Osteocyte (in vitro differentiated cells): ENCODE data around the gene AOPEP. TPM values are rescaled to one million over a fixed set of nuclear protein-coding genes. Genes with fewer than 3 reads are reported as not detected.

Experiments
- DNase-seq: peaks from one replicate; pipeline ENCODE4 v3.0.0; 2021; ENCODE audit warnings: mixed read lengths; ENCODE audit not compliant: unreplicated experiment; ENCODE audit errors: extremely low spot score
- H3K27ac Mint-ChIP-seq: one replicate; pipeline ENCODE4 v1.8.0; 2021; ENCODE audit warnings: mild to moderate bottlenecking, mixed read lengths; ENCODE audit not compliant: unreplicated experiment
- H3K27me3 Mint-ChIP-seq: one replicate; pipeline ENCODE4 v1.8.0; 2021; ENCODE audit warnings: mixed read lengths; ENCODE audit not compliant: unreplicated experiment
- H3K36me3 Mint-ChIP-seq: one replicate; pipeline ENCODE4 v1.8.0; 2021; ENCODE audit warnings: mixed read lengths; ENCODE audit not compliant: unreplicated experiment
- H3K4me1 Mint-ChIP-seq: one replicate; pipeline ENCODE4 v1.8.0; 2021; ENCODE audit warnings: mixed read lengths; ENCODE audit not compliant: unreplicated experiment
- H3K4me3 Mint-ChIP-seq: one replicate; pipeline ENCODE4 v1.8.0; 2021; ENCODE audit warnings: mild to moderate bottlenecking, moderate library complexity, mixed read lengths; ENCODE audit not compliant: unreplicated experiment
- H3K9me3 Mint-ChIP-seq: one replicate; pipeline ENCODE4 v1.8.0; 2021; ENCODE audit warnings: mixed read lengths; ENCODE audit not compliant: unreplicated experiment
- total RNA-seq: library from RNA; stranded (reverse); gene quantifications from 2 replicates; pipeline ENCODE4 v1.2.1, GENCODE V29; 2021
- TF ChIP-seq, protein P1 (sequence below): fragments of 200-600 bp; sonication (generic); IDR thresholded peaks from 2 replicates; pipeline ENCODE4 v1.5.0; 2021; ENCODE audit warnings: antibody characterized with exemption, mild to moderate bottlenecking, moderate library complexity

Gene AOPEP
- total RNA-seq, 1 donor from 2014 or later, result 108 TPM

DNA sequence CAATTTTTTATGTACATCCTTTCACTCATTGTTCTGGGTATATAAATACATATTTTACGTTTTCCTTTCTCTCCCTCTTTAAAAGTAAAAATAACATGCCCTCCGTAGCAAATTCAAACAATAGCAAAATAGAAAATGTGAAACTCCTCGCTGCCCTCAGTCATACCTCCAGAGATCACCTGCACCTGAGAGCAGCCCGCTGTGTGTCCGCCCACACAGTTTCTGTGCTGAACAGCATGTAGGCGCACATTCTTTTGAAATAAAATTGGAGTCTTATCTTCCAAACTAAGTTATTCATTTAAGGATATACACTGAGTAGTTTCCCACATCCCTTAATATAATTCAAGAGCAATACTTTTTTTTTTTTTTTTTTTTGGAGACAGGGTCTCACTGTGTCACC lies 255.7 kb downstream of the AOPEP start:
- Mint-ChIP-seq H3K36me3 (peaks cover 15% of the 10 kb centered on the region), H3K4me3 (no peak overlapping the region), H3K4me1 (peaks cover 28% of the 10 kb centered on the region), H3K27me3 (no peaks in the 10 kb centered on the region), H3K9me3 (no peaks in the 10 kb centered on the region), H3K27ac (no peak overlapping the region)
- TF ChIP-seq, protein P1, sequence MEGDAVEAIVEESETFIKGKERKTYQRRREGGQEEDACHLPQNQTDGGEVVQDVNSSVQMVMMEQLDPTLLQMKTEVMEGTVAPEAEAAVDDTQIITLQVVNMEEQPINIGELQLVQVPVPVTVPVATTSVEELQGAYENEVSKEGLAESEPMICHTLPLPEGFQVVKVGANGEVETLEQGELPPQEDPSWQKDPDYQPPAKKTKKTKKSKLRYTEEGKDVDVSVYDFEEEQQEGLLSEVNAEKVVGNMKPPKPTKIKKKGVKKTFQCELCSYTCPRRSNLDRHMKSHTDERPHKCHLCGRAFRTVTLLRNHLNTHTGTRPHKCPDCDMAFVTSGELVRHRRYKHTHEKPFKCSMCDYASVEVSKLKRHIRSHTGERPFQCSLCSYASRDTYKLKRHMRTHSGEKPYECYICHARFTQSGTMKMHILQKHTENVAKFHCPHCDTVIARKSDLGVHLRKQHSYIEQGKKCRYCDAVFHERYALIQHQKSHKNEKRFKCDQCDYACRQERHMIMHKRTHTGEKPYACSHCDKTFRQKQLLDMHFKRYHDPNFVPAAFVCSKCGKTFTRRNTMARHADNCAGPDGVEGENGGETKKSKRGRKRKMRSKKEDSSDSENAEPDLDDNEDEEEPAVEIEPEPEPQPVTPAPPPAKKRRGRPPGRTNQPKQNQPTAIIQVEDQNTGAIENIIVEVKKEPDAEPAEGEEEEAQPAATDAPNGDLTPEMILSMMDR, result no peak
- no peak for DNase-seq

DNA sequence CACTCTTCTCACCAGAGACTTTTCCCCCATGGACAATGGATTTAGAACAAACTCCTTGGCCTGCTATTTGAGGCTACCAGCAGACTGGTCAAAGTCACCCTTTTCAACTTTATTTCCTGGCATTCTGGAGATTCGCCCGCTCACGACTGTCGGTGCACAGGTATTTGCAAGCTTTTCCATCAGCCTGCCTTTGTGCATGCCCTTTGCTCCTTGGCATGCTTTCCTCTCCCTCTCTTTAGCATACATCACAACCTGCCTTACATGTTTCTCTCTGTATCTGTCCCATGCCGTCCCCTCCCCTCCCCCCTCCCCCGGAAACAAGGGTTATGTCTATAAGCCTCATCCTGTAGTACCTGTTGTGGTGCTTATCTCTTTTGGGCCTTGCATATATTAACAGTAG lies 257.1 kb downstream of the AOPEP start:
- TF ChIP-seq, protein P1, result no peak
- H3K27ac Mint-ChIP-seq, result no peak overlapping the region
- peaks cover 12% of the 10 kb centered on the region for H3K36me3 Mint-ChIP-seq
- no peak overlapping the region for H3K4me3 Mint-ChIP-seq
- DNase-seq, result no peak
- H3K4me1 Mint-ChIP-seq, result peaks cover 22% of the 10 kb centered on the region
- no peaks in the 10 kb centered on the region for H3K9me3 Mint-ChIP-seq
- no peaks in the 10 kb centered on the region for H3K27me3 Mint-ChIP-seq

DNA sequence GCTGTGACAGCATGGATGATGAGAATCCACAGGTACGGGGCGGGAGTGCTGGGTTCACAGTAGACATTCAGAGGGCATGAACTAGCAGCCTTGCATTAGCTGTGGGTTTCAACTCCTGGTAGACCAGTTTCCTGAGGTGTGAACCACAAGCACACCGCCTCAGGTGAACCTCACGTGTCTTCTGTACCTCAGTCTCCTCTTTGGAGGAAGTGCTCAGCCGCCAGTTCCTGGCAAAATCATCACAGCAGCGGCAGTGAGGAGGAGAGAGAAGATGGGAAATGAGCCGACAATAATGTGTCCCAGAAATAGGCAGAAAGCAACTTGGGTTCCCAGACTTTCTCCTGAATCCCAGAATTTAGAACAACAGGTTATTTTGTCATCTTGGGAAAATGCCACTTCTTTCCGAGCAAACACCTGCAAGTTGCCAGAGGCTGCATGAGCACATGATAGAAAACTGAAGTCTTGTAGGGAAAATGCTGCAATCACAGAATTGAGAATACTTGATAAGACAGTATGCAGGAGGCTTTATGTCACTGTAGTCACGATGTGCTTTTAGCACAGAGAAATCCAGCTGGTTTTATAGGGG lies 258.5 kb downstream of the AOPEP start:
- TF ChIP-seq, protein P1, result no peak
- Mint-ChIP-seq H3K36me3 (peaks cover 10% of the 10 kb centered on the region), H3K4me1 (peaks cover 22% of the 10 kb centered on the region), H3K4me3 (no peak overlapping the region), H3K27ac (no peak overlapping the region), H3K27me3 (no peaks in the 10 kb centered on the region), H3K9me3 (no peaks in the 10 kb centered on the region)
- DNase-seq, result no peak

DNA sequence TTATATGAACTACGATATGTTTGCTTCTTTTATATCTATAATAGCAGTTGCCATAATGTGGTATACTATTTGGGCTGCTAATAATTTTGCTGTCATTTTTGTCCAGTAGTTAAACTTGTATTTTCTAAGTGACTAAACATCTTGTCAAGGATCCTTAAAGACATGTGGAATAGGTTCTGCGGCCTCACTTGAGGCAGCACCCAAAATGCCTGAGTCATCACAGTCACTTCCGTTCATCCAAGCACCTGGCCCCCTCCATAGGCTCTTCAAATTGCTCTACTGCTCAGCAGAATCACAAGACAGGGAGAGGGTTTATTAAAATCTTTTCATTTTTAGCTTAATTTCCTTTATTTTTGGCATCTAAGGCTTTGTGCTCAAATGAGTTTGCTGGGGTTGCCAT lies 259.1 kb downstream of the AOPEP start:
- Mint-ChIP-seq H3K27ac (no peak overlapping the region), H3K36me3 (peaks cover 10% of the 10 kb centered on the region)

DNA sequence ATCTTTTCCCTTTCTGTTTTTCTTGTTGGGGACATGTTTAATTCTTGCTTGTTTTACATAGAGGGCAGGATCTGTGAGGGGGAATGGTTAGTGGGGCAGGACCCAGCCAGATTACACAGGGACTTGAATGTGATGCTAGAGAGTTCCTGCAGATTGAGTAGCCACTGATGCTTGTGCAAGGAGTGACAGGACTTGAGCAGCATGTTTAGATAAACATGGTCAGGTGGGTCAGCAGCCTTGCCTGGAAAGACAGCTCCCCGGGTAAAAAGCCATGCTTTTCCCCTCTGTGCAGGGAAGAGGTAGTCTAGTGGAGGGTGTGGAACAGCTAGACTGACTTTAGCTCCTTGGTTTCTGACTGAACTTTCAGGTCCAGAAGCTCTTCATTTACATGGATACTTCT lies 261.2 kb downstream of the AOPEP start:
- peaks cover 13% of the 10 kb centered on the region for H3K36me3 Mint-ChIP-seq
- TF ChIP-seq, protein P1, result no peak
- no peak for DNase-seq
- H3K27me3 Mint-ChIP-seq, result no peaks in the 10 kb centered on the region
- H3K9me3 Mint-ChIP-seq, result no peaks in the 10 kb centered on the region
- H3K4me3 Mint-ChIP-seq, result no peak overlapping the region
- H3K4me1 Mint-ChIP-seq, result no peaks in the 10 kb centered on the region
- H3K27ac Mint-ChIP-seq, result no peak overlapping the region

More for the DNA sequence above, 259.1 kb downstream of the AOPEP start:
- H3K4me1 Mint-ChIP-seq, result peaks cover 17% of the 10 kb centered on the region
- no peak for DNase-seq
- H3K27me3 Mint-ChIP-seq, result no peaks in the 10 kb centered on the region
- TF ChIP-seq, protein P1, result no peak
- no peak overlapping the region for H3K4me3 Mint-ChIP-seq
- H3K9me3 Mint-ChIP-seq, result no peaks in the 10 kb centered on the region
